ENCODE measurements around the gene CAV1.

The CAV1 gene

GRCh38 chr7:116565981-116566380, 41.1 kb downstream of the CAV1 start:
- no peak overlapping the region for H3K27ac ChIP-seq (ENCODE audit: low read length)
- H3K4me3 ChIP-seq (ENCODE audit: low read length): no peak overlapping the region
- H3K9me3 ChIP-seq (ENCODE audit: control insufficient read depth, low read depth, low read length): no peaks in the 10 kb centered on the region
- H3K36me3 ChIP-seq (ENCODE audit: control insufficient read depth, low read depth, low read length): no peaks in the 10 kb centered on the region
- no peak overlapping the region for H3K9ac ChIP-seq (ENCODE audit: low read length)
- no peaks in the 10 kb centered on the region for H3K4me1 ChIP-seq (ENCODE audit: control insufficient read depth, low read depth, low read length)
- H3K27me3 ChIP-seq (ENCODE audit: control insufficient read depth, insufficient read depth, low read length): no peaks in the 10 kb centered on the region

GRCh38 chr7:116566666-116567065, 41.8 kb downstream of the CAV1 start:
- no peak overlapping the region for H3K9ac ChIP-seq (ENCODE audit: low read length)
- no peaks in the 10 kb centered on the region for H3K4me1 ChIP-seq (ENCODE audit: control insufficient read depth, low read depth, low read length)
- H3K9me3 ChIP-seq (ENCODE audit: control insufficient read depth, low read depth, low read length): no peaks in the 10 kb centered on the region
- no peaks in the 10 kb centered on the region for H3K36me3 ChIP-seq (ENCODE audit: control insufficient read depth, low read depth, low read length)
- no peak overlapping the region for H3K4me3 ChIP-seq (ENCODE audit: low read length)
- no peaks in the 10 kb centered on the region for H3K27me3 ChIP-seq (ENCODE audit: control insufficient read depth, insufficient read depth, low read length)
- H3K27ac ChIP-seq (ENCODE audit: low read length): no peak overlapping the region

GRCh38 chr7:116569737-116570136, 44.9 kb downstream of the CAV1 start:
- Histone ChIP-seq H3K4me3 (ENCODE audit: low read length) (no peak overlapping the region), H3K9me3 (ENCODE audit: control insufficient read depth, low read depth, low read length) (no peaks in the 10 kb centered on the region), H3K4me1 (ENCODE audit: control insufficient read depth, low read depth, low read length) (no peaks in the 10 kb centered on the region), H3K27me3 (ENCODE audit: control insufficient read depth, insufficient read depth, low read length) (no peaks in the 10 kb centered on the region), H3K27ac (ENCODE audit: low read length) (no peak overlapping the region), H3K9ac (ENCODE audit: low read length) (no peak overlapping the region), H3K36me3 (ENCODE audit: control insufficient read depth, low read depth, low read length) (no peaks in the 10 kb centered on the region)

DNA sequence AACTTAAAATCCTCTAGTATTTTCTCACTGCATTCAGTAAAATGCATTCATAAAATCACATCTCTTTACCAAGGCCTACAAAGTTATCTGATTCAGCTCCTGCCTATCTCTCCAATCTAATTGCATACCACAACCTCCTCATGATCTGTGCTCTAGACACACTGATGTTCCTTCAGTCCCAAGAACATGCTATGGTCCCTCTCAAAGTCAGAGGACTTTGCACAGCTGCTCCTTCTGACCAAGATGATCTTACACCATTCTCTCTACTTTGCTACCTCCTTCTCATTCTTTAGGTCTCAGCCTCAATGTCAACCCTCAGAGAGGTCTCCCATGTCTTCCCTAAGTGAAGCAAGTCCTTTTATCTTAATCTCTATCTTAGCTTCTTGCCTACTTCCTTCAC, 45.5 kb downstream of the CAV1 start:
- H3K9ac ChIP-seq (ENCODE audit: low read length): no peak overlapping the region
- no peaks in the 10 kb centered on the region for H3K4me1 ChIP-seq (ENCODE audit: control insufficient read depth, low read depth, low read length)
- H3K27me3 ChIP-seq (ENCODE audit: control insufficient read depth, insufficient read depth, low read length): no peaks in the 10 kb centered on the region
- H3K27ac ChIP-seq (ENCODE audit: low read length): no peak overlapping the region
- H3K9me3 ChIP-seq (ENCODE audit: control insufficient read depth, low read depth, low read length): no peaks in the 10 kb centered on the region
- H3K4me3 ChIP-seq (ENCODE audit: low read length): no peak overlapping the region
- H3K36me3 ChIP-seq (ENCODE audit: control insufficient read depth, low read depth, low read length): no peaks in the 10 kb centered on the region

DNA sequence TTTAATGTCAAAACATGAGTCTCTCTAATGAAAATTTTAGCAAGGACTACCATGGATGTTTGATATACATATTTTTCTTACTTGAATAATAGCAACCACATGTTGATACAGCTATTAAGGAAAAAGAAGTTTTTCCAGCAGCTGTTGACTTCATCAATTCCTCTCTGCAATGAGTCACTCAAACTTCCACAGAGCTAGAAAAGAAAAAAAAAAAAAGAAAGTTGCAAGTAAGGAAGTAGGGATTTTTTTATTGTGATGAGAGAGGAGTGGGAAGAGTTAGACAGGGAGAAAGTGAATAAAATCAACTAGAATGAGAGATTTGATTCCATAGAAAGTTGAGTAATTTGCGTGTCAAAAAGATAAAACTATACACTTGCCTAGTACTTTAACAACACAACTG, 46.2 kb downstream of the CAV1 start:
- no peak overlapping the region for H3K9ac ChIP-seq (ENCODE audit: low read length)
- H3K9me3 ChIP-seq (ENCODE audit: control insufficient read depth, low read depth, low read length): no peaks in the 10 kb centered on the region
- no peak overlapping the region for H3K4me3 ChIP-seq (ENCODE audit: low read length)
- H3K4me1 ChIP-seq (ENCODE audit: control insufficient read depth, low read depth, low read length): no peaks in the 10 kb centered on the region
- no peaks in the 10 kb centered on the region for H3K36me3 ChIP-seq (ENCODE audit: control insufficient read depth, low read depth, low read length)
- no peak overlapping the region for H3K27ac ChIP-seq (ENCODE audit: low read length)
- H3K27me3 ChIP-seq (ENCODE audit: control insufficient read depth, insufficient read depth, low read length): no peaks in the 10 kb centered on the region

GRCh38 chr7:116571552-116571951, 46.7 kb downstream of the CAV1 start:
- Histone ChIP-seq H3K4me1 (ENCODE audit: control insufficient read depth, low read depth, low read length) (no peaks in the 10 kb centered on the region), H3K4me3 (ENCODE audit: low read length) (no peak overlapping the region), H3K36me3 (ENCODE audit: control insufficient read depth, low read depth, low read length) (no peaks in the 10 kb centered on the region), H3K9me3 (ENCODE audit: control insufficient read depth, low read depth, low read length) (no peaks in the 10 kb centered on the region), H3K27me3 (ENCODE audit: control insufficient read depth, insufficient read depth, low read length) (no peaks in the 10 kb centered on the region), H3K27ac (ENCODE audit: low read length) (no peak overlapping the region), H3K9ac (ENCODE audit: low read length) (no peak overlapping the region)

- no peak overlapping the region for H3K4me3 ChIP-seq (ENCODE audit: low read length)
- H3K36me3 ChIP-seq (ENCODE audit: control insufficient read depth, low read depth, low read length): no peaks in the 10 kb centered on the region
- no peak overlapping the region for H3K27ac ChIP-seq (ENCODE audit: low read length)
- H3K4me1 ChIP-seq (ENCODE audit: control insufficient read depth, low read depth, low read length): no peaks in the 10 kb centered on the region
- H3K9ac ChIP-seq (ENCODE audit: low read length): no peak overlapping the region
- H3K9me3 ChIP-seq (ENCODE audit: control insufficient read depth, low read depth, low read length): no peaks in the 10 kb centered on the region
- H3K27me3 ChIP-seq (ENCODE audit: control insufficient read depth, insufficient read depth, low read length): no peaks in the 10 kb centered on the region
Observed at GRCh38 chr7:116572036-116572435, 47.2 kb downstream of the CAV1 start.

- Histone ChIP-seq H3K4me3 (ENCODE audit: low read length) (no peak overlapping the region), H3K36me3 (ENCODE audit: control insufficient read depth, low read depth, low read length) (no peaks in the 10 kb centered on the region), H3K27ac (ENCODE audit: low read length) (no peak overlapping the region), H3K9ac (ENCODE audit: low read length) (no peak overlapping the region), H3K27me3 (ENCODE audit: control insufficient read depth, insufficient read depth, low read length) (no peaks in the 10 kb centered on the region), H3K9me3 (ENCODE audit: control insufficient read depth, low read depth, low read length) (no peaks in the 10 kb centered on the region), H3K4me1 (ENCODE audit: control insufficient read depth, low read depth, low read length) (no peaks in the 10 kb centered on the region)
Observed at GRCh38 chr7:116573541-116573940, 48.7 kb downstream of the CAV1 start.

DNA sequence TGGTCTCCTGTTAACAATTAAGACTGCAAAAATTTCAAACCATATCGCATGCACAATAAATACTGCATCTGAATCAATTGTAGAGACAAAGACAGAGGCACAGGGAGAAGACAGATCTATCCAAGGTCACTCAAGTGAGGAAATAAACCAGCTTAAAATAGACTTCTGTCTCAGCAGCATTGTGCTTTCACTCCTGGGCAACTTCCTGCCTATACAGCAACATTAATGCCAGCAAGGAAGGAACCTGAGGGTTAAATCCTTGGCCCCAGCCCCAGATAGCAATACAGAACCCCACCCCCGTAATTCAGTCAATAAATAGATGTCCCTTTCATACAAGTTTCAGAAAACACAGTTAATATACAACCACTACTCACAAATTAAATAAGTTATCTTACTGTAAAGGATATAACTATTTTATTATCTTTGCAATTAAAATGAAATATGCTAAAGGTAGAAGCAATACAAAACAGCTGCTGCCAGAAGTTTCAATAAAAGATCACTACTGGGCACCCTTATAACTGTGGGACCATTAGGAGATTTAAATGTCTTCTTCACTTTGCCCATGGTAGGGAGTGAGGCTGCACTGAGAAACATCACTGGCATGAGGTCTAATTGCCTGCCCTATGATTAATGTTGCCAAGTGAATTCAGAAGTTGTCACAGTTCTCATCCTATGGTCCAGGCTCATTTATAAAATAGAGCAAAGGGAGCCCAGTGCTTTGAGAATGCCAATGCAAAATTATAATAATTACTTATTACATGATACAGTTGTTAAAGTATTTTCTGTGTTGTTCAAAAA, 49.4 kb downstream of the CAV1 start:
- no peak overlapping the region for H3K27ac ChIP-seq (ENCODE audit: low read length)
- no peaks in the 10 kb centered on the region for H3K27me3 ChIP-seq (ENCODE audit: control insufficient read depth, insufficient read depth, low read length)
- H3K36me3 ChIP-seq (ENCODE audit: control insufficient read depth, low read depth, low read length): no peaks in the 10 kb centered on the region
- H3K4me1 ChIP-seq (ENCODE audit: control insufficient read depth, low read depth, low read length): no peaks in the 10 kb centered on the region
- no peaks in the 10 kb centered on the region for H3K9me3 ChIP-seq (ENCODE audit: control insufficient read depth, low read depth, low read length)
- no peak overlapping the region for H3K4me3 ChIP-seq (ENCODE audit: low read length)
- no peak overlapping the region for H3K9ac ChIP-seq (ENCODE audit: low read length)

DNA sequence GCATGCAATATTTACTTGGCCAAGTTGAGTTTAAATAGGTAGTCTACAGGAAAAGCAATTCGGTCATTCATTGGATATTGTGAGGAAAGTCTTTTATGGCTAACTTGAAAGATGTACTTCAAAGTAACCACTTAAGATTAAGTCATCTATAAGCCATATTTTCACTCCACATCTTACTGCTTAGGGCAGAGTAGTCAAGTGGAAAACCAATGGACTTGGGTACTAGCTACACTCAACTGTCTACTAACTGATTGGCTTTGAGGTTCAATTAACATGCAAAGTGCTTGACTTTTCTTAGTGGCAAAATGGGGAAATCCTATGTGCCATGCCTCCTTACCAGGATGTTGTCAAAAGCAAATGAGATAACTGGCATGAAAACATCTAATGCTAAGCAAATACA, 51.0 kb downstream of the CAV1 start:
- Histone ChIP-seq H3K4me3 (ENCODE audit: low read length) (no peak overlapping the region), H3K27me3 (ENCODE audit: control insufficient read depth, insufficient read depth, low read length) (no peaks in the 10 kb centered on the region), H3K36me3 (ENCODE audit: control insufficient read depth, low read depth, low read length) (no peaks in the 10 kb centered on the region), H3K9me3 (ENCODE audit: control insufficient read depth, low read depth, low read length) (no peaks in the 10 kb centered on the region), H3K9ac (ENCODE audit: low read length) (no peak overlapping the region), H3K4me1 (ENCODE audit: control insufficient read depth, low read depth, low read length) (no peaks in the 10 kb centered on the region), H3K27ac (ENCODE audit: low read length) (no peak overlapping the region)

DNA sequence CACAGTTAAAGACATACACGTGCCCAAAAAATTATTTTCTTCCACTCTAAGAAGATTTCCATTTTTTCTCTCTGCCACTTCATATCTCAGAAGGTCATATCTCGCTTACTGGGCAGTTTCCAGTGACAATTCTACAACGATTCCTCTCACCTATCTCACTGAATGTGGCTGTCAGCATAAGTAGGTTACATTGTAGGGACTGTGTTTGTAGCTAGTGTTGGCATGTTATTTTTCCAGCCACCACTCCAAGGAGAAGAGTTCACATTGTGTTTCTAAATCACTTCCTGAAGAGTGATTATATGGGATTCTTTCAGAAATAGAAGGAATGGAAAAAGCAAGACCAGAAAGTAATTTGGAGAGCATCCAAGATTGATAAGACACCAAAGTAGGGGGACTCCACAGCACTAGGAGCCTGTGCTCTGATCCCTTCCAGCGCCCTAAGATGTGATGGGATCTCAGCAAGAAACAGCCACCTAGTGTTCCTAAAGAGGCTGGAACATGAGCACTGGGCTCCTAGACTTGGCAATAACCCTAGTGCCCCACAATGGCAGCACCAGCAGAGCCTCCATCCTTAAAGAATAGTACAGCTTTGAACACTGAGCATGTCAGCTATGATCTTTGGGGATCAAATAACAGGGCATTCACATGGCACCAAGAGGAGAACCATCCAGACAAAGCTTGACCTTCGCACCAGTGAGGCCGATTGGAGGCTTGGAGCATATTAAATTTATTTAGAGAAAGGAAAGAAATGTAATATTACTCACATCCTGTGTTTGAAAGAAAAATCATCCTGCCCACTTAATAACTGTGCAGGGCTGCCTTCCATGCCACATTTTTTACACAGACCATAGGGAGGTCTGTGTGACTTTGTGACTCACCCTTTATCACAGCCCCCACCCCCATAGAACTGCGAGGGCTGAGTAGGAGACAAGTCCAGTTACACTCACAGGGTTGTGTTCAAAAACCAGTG, 51.8 kb downstream of the CAV1 start:
- Histone ChIP-seq H3K27me3 (ENCODE audit: control insufficient read depth, insufficient read depth, low read length) (no peaks in the 10 kb centered on the region), H3K9me3 (ENCODE audit: control insufficient read depth, low read depth, low read length) (no peaks in the 10 kb centered on the region), H3K27ac (ENCODE audit: low read length) (no peak overlapping the region), H3K9ac (ENCODE audit: low read length) (no peak overlapping the region), H3K4me3 (ENCODE audit: low read length) (no peak overlapping the region), H3K4me1 (ENCODE audit: control insufficient read depth, low read depth, low read length) (no peaks in the 10 kb centered on the region), H3K36me3 (ENCODE audit: control insufficient read depth, low read depth, low read length) (no peaks in the 10 kb centered on the region)
